GM19240 (cell line): ENCODE results near the gene ACADS.
"Not testable (repeated sequence)": the region's sequence is repeated elsewhere in the genome, so short reads cannot be mapped to it uniquely, and the experiment has no call there.

Experiments used
- DNase-seq: peaks from one replicate; pipeline ENCODE4 v3.0.0; 2011; ENCODE audit warnings: low spot score; ENCODE audit not compliant: insufficient read length

Gene ACADS

GRCh38 chr12:120726510-120726793, 826 bp downstream of the ACADS start:
- DNase-seq: no peak

- DNase-seq: no peak
Observed at GRCh38 chr12:120726961-120727360, 1.3 kb downstream of the ACADS start.

- not testable (repeated sequence) for DNase-seq
Observed at GRCh38 chr12:120732198-120732597, 6.6 kb downstream of the ACADS start.

- DNase-seq: no peak
Observed at GRCh38 chr12:120733574-120733973, 7.9 kb downstream of the ACADS start.

GRCh38 chr12:120734210-120734609, 8.6 kb downstream of the ACADS start:
- DNase-seq: no peak

- no peak for DNase-seq
Observed at GRCh38 chr12:120735181-120735580, 9.6 kb downstream of the ACADS start.

GRCh38 chr12:120736404-120737331, 11.0 kb downstream of the ACADS start:
- DNase-seq: no peak

- no peak for DNase-seq
Observed at GRCh38 chr12:120737557-120738251, 12.1 kb downstream of the ACADS start.

GRCh38 chr12:120738252-120739030, 12.8 kb downstream of the ACADS start:
- DNase-seq: no peak

- no peak for DNase-seq
Observed at GRCh38 chr12:120739031-120739762, 13.6 kb downstream of the ACADS start.

GRCh38 chr12:120739821-120740613, 14.4 kb downstream of the ACADS start:
- DNase-seq: no peak

GRCh38 chr12:120740871-120741270, 15.2 kb downstream of the ACADS start:
- no peak for DNase-seq

GRCh38 chr12:120741476-120742421, 16.1 kb downstream of the ACADS start:
- no peak for DNase-seq

GRCh38 chr12:120744922-120745493, 19.4 kb downstream of the ACADS start:
- DNase-seq: no peak

- DNase-seq: no peak
Observed at GRCh38 chr12:120748242-120748641, 22.6 kb downstream of the ACADS start.

GRCh38 chr12:120749256-120749655, 23.6 kb downstream of the ACADS start:
- DNase-seq: no peak

GRCh38 chr12:120750806-120751205, 25.2 kb downstream of the ACADS start:
- no peak for DNase-seq

GRCh38 chr12:120751389-120751788, 25.8 kb downstream of the ACADS start:
- DNase-seq: no peak

GRCh38 chr12:120754792-120755191, 29.2 kb downstream of the ACADS start:
- no peak for DNase-seq
